ENCODE results near the gene ERO1B. TPM values are rescaled to one million over a fixed set of nuclear protein-coding genes. Genes with fewer than 3 reads are reported as not detected.

The ERO1B gene
- total and polyA plus RNA-seq, 12 donors: 3.5 to 23.0 (median 6.9) TPM

GRCh38 chr1:236185687-236186086, 96.1 kb downstream of the ERO1B start:
- no peaks in the 10 kb centered on the region for H3K4me1 ChIP-seq (replicated peaks in 1 of 2)
- WGBS, 4 donors: 87 to 95% (median 88%) methylated on average over 4 of the region's 4 CpGs
- no peak overlapping the region for H3K27ac ChIP-seq
- H3K4me3 ChIP-seq: no peak overlapping the region
- H3K9me3 ChIP-seq (replicated peaks in 1 of 3): no peaks in the 10 kb centered on the region
- H3K36me3 ChIP-seq (replicated peaks in 1 of 2): peaks cover 0 to 3% of the 10 kb centered on the region in 2 donors
- TF ChIP-seq POLR2A (IDR thresholded peaks at IDR 0.05): no peak
- TF ChIP-seq CTCF (IDR thresholded peaks at IDR 0.05): no peak
- no peak for DNase-seq
- H3K27me3 ChIP-seq: no peaks in the 10 kb centered on the region
- intact Hi-C loops (cut with DNase I): no loop called here

GRCh38 chr1:236181059-236181458, 100.7 kb downstream of the ERO1B start:
- no peaks in the 10 kb centered on the region for H3K27me3 ChIP-seq
- no peaks in the 10 kb centered on the region for H3K9me3 ChIP-seq (replicated peaks in 1 of 3)
- H3K27ac ChIP-seq: no peak overlapping the region
- DNase-seq: no peak
- H3K4me3 ChIP-seq: no peak overlapping the region
- 87 to 95% (median 91%) methylated on average over 3 of the region's 3 CpGs for WGBS, 4 donors
- TF ChIP-seq POLR2A (IDR thresholded peaks at IDR 0.05) (no peak), CTCF (IDR thresholded peaks at IDR 0.05) (no peak)
- H3K36me3 ChIP-seq (replicated peaks in 1 of 2): peaks cover 0 to 4% of the 10 kb centered on the region in 2 donors
- no peaks in the 10 kb centered on the region for H3K4me1 ChIP-seq (replicated peaks in 1 of 2)
- intact Hi-C loops (cut with DNase I): no loop called here

GRCh38 chr1:236179634-236180033, 102.1 kb downstream of the ERO1B start:
- Histone ChIP-seq H3K36me3 (replicated peaks in 1 of 2) (peaks cover 0 to 4% of the 10 kb centered on the region in 2 donors), H3K9me3 (replicated peaks in 1 of 3) (no peaks in the 10 kb centered on the region), H3K27me3 (no peaks in the 10 kb centered on the region), H3K27ac (no peak overlapping the region), H3K4me1 (replicated peaks in 1 of 2) (no peaks in the 10 kb centered on the region), H3K4me3 (no peak overlapping the region)
- 87 to 97% (median 92%) methylated on average over 6 of the region's 6 CpGs for WGBS, 4 donors
- TF ChIP-seq CTCF (IDR thresholded peaks at IDR 0.05) (no peak), POLR2A (IDR thresholded peaks at IDR 0.05) (no peak)
- intact Hi-C loops (cut with DNase I): no loop called here
- no peak for DNase-seq

GRCh38 chr1:236176337-236177336, 105.1 kb downstream of the ERO1B start:
- H3K27ac ChIP-seq: no peak overlapping the region
- intact Hi-C loops (cut with DNase I): no loop called here
- no peak overlapping the region for H3K4me3 ChIP-seq
- H3K36me3 ChIP-seq (replicated peaks in 1 of 2): peaks cover 0 to 4% of the 10 kb centered on the region in 2 donors
- H3K9me3 ChIP-seq (replicated peaks in 1 of 3): no peaks in the 10 kb centered on the region
- TF ChIP-seq POLR2A (IDR thresholded peaks at IDR 0.05): no peak
- TF ChIP-seq CTCF (IDR thresholded peaks at IDR 0.05): no peak
- DNase-seq: no peak
- no peaks in the 10 kb centered on the region for H3K27me3 ChIP-seq
- WGBS, 4 donors: 64 to 73% (median 70%) methylated on average over 18 of the region's 18 CpGs
- H3K4me1 ChIP-seq (replicated peaks in 1 of 2): no peaks in the 10 kb centered on the region
